Keratinocyte (primary cell): ENCODE measurements around the gene PITPNC1. TPM values are rescaled to one million over a fixed set of nuclear protein-coding genes. Genes with fewer than 3 reads are reported as not detected.

Experiments
- DNase-seq: peaks from one replicate; pipeline ENCODE4 v3.0.0-alpha.2; 2011; ENCODE audit warnings: low read depth, missing footprints, low spot score
- FAIRE-seq: peaks from 2 replicates; lab custom pipeline; 2011; peaks lifted over from hg19 to GRCh38; lab: Jason Lieb, UNC
- H2AFZ ChIP-seq: 2 replicates; pipeline ENCODE4 v1.6.0; 2012; ENCODE audit warnings: low read length, control low read depth, inconsistent platforms; ENCODE audit not compliant: control insufficient read depth
- H3K27ac ChIP-seq: 2 replicates; pipeline ENCODE4 v1.5.1; 2011; ENCODE audit warnings: low read length; ENCODE audit not compliant: control insufficient read depth, insufficient read depth
- H3K27me3 ChIP-seq: 3 replicates; pipeline ENCODE4 v1.6.0; 2011; ENCODE audit warnings: low read length; ENCODE audit not compliant: control insufficient read depth, insufficient read depth; ENCODE audit errors: extremely low read depth
- H3K36me3 ChIP-seq, 2 experiments: 2 replicates in 1 of 2; 3 replicates in 1 of 2; pipeline ENCODE4 v1.5.1; 2011; ENCODE audit warnings: low read length in 2 of 2, mild to moderate bottlenecking in 1 of 2; ENCODE audit not compliant: control insufficient read depth in 2 of 2, insufficient read depth in 2 of 2; ENCODE audit errors: extremely low read depth in 1 of 2
- H3K4me1 ChIP-seq: 3 replicates; pipeline ENCODE4 v1.5.1; 2011; ENCODE audit warnings: low read length; ENCODE audit not compliant: control insufficient read depth, insufficient read depth; ENCODE audit errors: extremely low read depth
- H3K4me2 ChIP-seq: 3 replicates; pipeline ENCODE4 v1.6.0; 2011; ENCODE audit warnings: low read depth, low read length; ENCODE audit not compliant: control insufficient read depth, insufficient read depth; ENCODE audit errors: extremely low read depth
- H3K4me3 ChIP-seq, 3 experiments: fragments of 200-600 bp in 1 of 3; sonication (generic) in 1 of 3; 2 replicates in 2 of 3; 3 replicates in 1 of 3; pipeline ENCODE4 v1.5.1; 2011 to 2016; ENCODE audit warnings: low read length in 3 of 3, mild to moderate bottlenecking in 3 of 3, control low read depth in 2 of 3, inconsistent platforms in 1 of 3, low read depth in 1 of 3, mixed read lengths in 1 of 3, mixed run types in 1 of 3, moderate library complexity in 1 of 3; ENCODE audit not compliant: control insufficient read depth in 2 of 3, insufficient read depth in 2 of 3; ENCODE audit errors: extremely low read depth in 1 of 3
- H3K79me2 ChIP-seq: 2 replicates; pipeline ENCODE4 v1.6.0; 2012; ENCODE audit warnings: low read length; ENCODE audit not compliant: control insufficient read depth, insufficient read depth
- H3K9ac ChIP-seq: 3 replicates; pipeline ENCODE4 v1.6.0; 2011; ENCODE audit warnings: low read length; ENCODE audit not compliant: control insufficient read depth, insufficient read depth; ENCODE audit errors: extremely low read depth
- H3K9me1 ChIP-seq: 3 replicates; pipeline ENCODE4 v1.6.0; 2011; ENCODE audit warnings: low read length; ENCODE audit not compliant: control insufficient read depth, insufficient read depth; ENCODE audit errors: extremely low read depth
- H3K9me3 ChIP-seq: 2 replicates; pipeline ENCODE4 v1.5.1; 2012; ENCODE audit warnings: low read depth, low read length; ENCODE audit not compliant: control insufficient read depth
- H4K20me1 ChIP-seq: 3 replicates; pipeline ENCODE4 v1.6.0; 2011; ENCODE audit warnings: low read length; ENCODE audit not compliant: control insufficient read depth, insufficient read depth; ENCODE audit errors: extremely low read depth
- EZH2 ChIP-seq: IDR thresholded peaks from one replicate; pipeline ENCODE4 v1.6.1; 2012; ENCODE audit warnings: inconsistent platforms, mild to moderate bottlenecking, low read length, moderate library complexity
- dilution Hi-C: fragments of 300-500 bp; cut with MboI; formaldehyde crosslinking; loops from one replicate; pipeline ENCODE4 v1.7.0; 2020; ENCODE audit warnings: low sequenced_read_pairs; ENCODE audit not compliant: extremely low pct_ligation_motif_present
- polyA plus RNA-seq, 5 experiments: library from polyadenylated mRNA; depleted of rRNA in 3 of 5; stranded (reverse) in 3 of 5; stranded (forward) in 1 of 5; unstranded in 1 of 5; fragments of >200 nt; gene quantifications; 1 replicate in 1 of 5; 2 replicates in 3 of 5; 3 replicates in 1 of 5; pipeline versions ENCODE4 v1.2.1 to v1.2.3, GENCODE V29; 2011 to 2012; ENCODE audit warnings: missing spikeins in 2 of 5, low read depth in 1 of 5, low replicate concordance in 1 of 5
- TF ChIP-seq, protein P1 (sequence below), 3 experiments: IDR thresholded peaks in 1 of 3; conservative IDR thresholded peaks in 1 of 3; optimal IDR thresholded peaks in 1 of 3; 2 replicates in 2 of 3; 3 replicates in 1 of 3; pipeline versions ENCODE3 to v1.5.1; 2011; ENCODE audit warnings: low read length in 3 of 3, mild to moderate bottlenecking in 3 of 3, moderate library complexity in 2 of 3, control low read depth in 1 of 3, inconsistent platforms in 1 of 3; ENCODE audit not compliant: insufficient read depth in 2 of 3; ENCODE audit errors: extremely low read depth in 1 of 3

Gene PITPNC1
- polyA plus RNA-seq, 1 donor (not counting 4 experiments of a cell fraction or from before 2014, with no cell fraction given), result 24.8 TPM

DNA sequence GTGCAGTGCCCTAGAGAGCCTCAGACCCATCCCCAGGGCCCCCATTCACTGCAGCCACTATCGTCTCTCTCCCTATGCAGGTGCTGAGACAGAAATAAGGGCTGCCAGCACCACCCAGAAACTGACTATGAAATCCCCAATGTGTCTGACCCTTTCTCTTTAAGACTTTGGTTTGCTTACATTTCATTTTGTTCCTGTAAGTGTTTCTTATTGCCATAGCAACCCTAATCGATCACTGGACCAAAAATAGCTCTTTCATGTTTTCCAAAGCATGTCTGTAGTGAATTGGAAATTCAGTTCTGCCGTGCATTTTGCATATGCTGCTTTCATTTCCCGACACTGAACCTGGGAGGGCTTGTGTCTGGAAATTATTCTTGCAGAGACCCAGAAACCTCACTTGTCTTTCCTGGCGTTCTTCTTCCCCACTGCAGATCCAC lies 192.0 kb downstream of the PITPNC1 start:
- no peak for DNase-seq
- no peak overlapping the region for H2AFZ ChIP-seq
- dilution Hi-C loops, result no loop called here
- no peaks in the 10 kb centered on the region for H3K79me2 ChIP-seq
- no peaks in the 10 kb centered on the region for H4K20me1 ChIP-seq
- H3K9me3 ChIP-seq, result no peaks in the 10 kb centered on the region
- no peak overlapping the region for H3K4me2 ChIP-seq
- no peaks in the 10 kb centered on the region for H3K27me3 ChIP-seq
- H3K9me1 ChIP-seq, result no peaks in the 10 kb centered on the region
- no peak overlapping the region for H3K4me3 ChIP-seq
- no peaks in the 10 kb centered on the region for H3K36me3 ChIP-seq
- TF ChIP-seq, protein P1, sequence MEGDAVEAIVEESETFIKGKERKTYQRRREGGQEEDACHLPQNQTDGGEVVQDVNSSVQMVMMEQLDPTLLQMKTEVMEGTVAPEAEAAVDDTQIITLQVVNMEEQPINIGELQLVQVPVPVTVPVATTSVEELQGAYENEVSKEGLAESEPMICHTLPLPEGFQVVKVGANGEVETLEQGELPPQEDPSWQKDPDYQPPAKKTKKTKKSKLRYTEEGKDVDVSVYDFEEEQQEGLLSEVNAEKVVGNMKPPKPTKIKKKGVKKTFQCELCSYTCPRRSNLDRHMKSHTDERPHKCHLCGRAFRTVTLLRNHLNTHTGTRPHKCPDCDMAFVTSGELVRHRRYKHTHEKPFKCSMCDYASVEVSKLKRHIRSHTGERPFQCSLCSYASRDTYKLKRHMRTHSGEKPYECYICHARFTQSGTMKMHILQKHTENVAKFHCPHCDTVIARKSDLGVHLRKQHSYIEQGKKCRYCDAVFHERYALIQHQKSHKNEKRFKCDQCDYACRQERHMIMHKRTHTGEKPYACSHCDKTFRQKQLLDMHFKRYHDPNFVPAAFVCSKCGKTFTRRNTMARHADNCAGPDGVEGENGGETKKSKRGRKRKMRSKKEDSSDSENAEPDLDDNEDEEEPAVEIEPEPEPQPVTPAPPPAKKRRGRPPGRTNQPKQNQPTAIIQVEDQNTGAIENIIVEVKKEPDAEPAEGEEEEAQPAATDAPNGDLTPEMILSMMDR (optimal IDR thresholded peaks at IDR 0.05 in 1 of 3, IDR thresholded peaks at IDR 0.05 in 1 of 3, conservative IDR thresholded peaks at IDR 0.05 in 1 of 3; ENCODE audit: extremely low read depth in 1 of 3, insufficient read depth in 2 of 3, low read length in 3 of 3), result no peak
- TF ChIP-seq EZH2, result no peak
- H3K27ac ChIP-seq, result no peak overlapping the region
- H3K4me1 ChIP-seq, result no peaks in the 10 kb centered on the region
- H3K9ac ChIP-seq, result no peak overlapping the region
- FAIRE-seq, result no peak

GRCh38 chr17:67569873-67570272 lies 192.8 kb downstream of the PITPNC1 start:
- dilution Hi-C loops, result no loop called here
- no peak for DNase-seq
- FAIRE-seq, result no peak

More at GRCh38 chr17:67569873-67570272, 192.8 kb downstream of the PITPNC1 start:
- H3K27ac ChIP-seq, result no peak overlapping the region
- no peak overlapping the region for H3K4me2 ChIP-seq
- H3K4me3 ChIP-seq, result no peak overlapping the region
- no peaks in the 10 kb centered on the region for H3K36me3 ChIP-seq
- H3K9me1 ChIP-seq, result no peaks in the 10 kb centered on the region
- H4K20me1 ChIP-seq, result no peaks in the 10 kb centered on the region
- no peaks in the 10 kb centered on the region for H3K79me2 ChIP-seq
- no peak overlapping the region for H2AFZ ChIP-seq
- H3K4me1 ChIP-seq, result no peaks in the 10 kb centered on the region
- H3K9ac ChIP-seq, result no peak overlapping the region
- no peaks in the 10 kb centered on the region for H3K9me3 ChIP-seq
- no peaks in the 10 kb centered on the region for H3K27me3 ChIP-seq
- TF ChIP-seq EZH2, result no peak
- TF ChIP-seq, protein P1 (optimal IDR thresholded peaks at IDR 0.05 in 1 of 3, IDR thresholded peaks at IDR 0.05 in 1 of 3, conservative IDR thresholded peaks at IDR 0.05 in 1 of 3; ENCODE audit: extremely low read depth in 1 of 3, insufficient read depth in 2 of 3, low read length in 3 of 3), result no peak
